HFFc6 (cell line): ENCODE data around the gene SKP1. TPM values are rescaled to one million over a fixed set of nuclear protein-coding genes. Genes with fewer than 3 reads are reported as not detected.
A peak's percentile ranks its signal among the peaks of the same experiment; 100 is the strongest.

Experiments used
- DNase-seq: peaks from one replicate; pipeline ENCODE4 v3.0.0-alpha.2; 2018
- H3K27ac Mint-ChIP-seq: 2 replicates; pipeline ENCODE4 v1.8.0; 2020; ENCODE audit warnings: mild to moderate bottlenecking, mixed read lengths
- H3K27me3 Mint-ChIP-seq: 2 replicates; pipeline ENCODE4 v1.8.0; 2021; ENCODE audit warnings: mild to moderate bottlenecking, moderate library complexity, mixed read lengths; ENCODE audit not compliant: insufficient read depth
- H3K36me3 Mint-ChIP-seq: 2 replicates; pipeline ENCODE4 v1.8.0; 2021; ENCODE audit warnings: low read depth, mixed read lengths
- H3K4me1 Mint-ChIP-seq: 2 replicates; pipeline ENCODE4 v1.8.0; 2020; ENCODE audit warnings: low read depth, mixed read lengths
- H3K4me3 Mint-ChIP-seq: 2 replicates; pipeline ENCODE4 v1.8.0; 2020; ENCODE audit warnings: mild to moderate bottlenecking, moderate library complexity, mixed read lengths
- H3K9me3 Mint-ChIP-seq: 2 replicates; pipeline ENCODE4 v1.8.0; 2020; ENCODE audit warnings: mild to moderate bottlenecking, mixed read lengths
- CTCF ChIP-seq: fragments of 200-600 bp; sonication (generic); IDR thresholded peaks from 2 replicates; pipeline ENCODE4 v1.5.0; 2021; ENCODE audit warnings: antibody characterized with exemption, mild to moderate bottlenecking
- total RNA-seq, 6 experiments: library from RNA; stranded (reverse); fragmentation: NEBNext Ultra II Directional; extraction: Animal tissue kit (Norgen Biotek cat#: 25700); gene quantifications; 2 replicates in 1 of 6; 3 replicates in 5 of 6; pipeline ENCODE4 v1.2.3, GENCODE V29; 2021

The SKP1 gene
- total RNA-seq, 6 experiments from 2014 or later: 419 to 474 (median 442) TPM

- H3K27ac Mint-ChIP-seq: no peak overlapping the region
- peaks cover 7% of the 10 kb centered on the region; the same call in 1 of the 2 replicates for H3K27me3 Mint-ChIP-seq
- no peak for DNase-seq
- no peaks in the 10 kb centered on the region for H3K9me3 Mint-ChIP-seq
- no peaks in the 10 kb centered on the region for H3K36me3 Mint-ChIP-seq
- H3K4me1 Mint-ChIP-seq: peaks cover 17% of the 10 kb centered on the region
- no peak for TF ChIP-seq CTCF
- H3K4me3 Mint-ChIP-seq: no peak overlapping the region
These were observed 57.0 kb downstream of the SKP1 start for GRCh38 chr5:134119720-134120119.

- peaks cover 13% of the 10 kb centered on the region for H3K27me3 Mint-ChIP-seq
- no peak for TF ChIP-seq CTCF
These were observed 58.4 kb downstream of the SKP1 start for GRCh38 chr5:134118212-134118835.

GRCh38 chr5:134116789-134117761 lies 59.7 kb downstream of the SKP1 start:
- Mint-ChIP-seq H3K9me3 (no peaks in the 10 kb centered on the region), H3K4me1 (peaks cover 5% of the 10 kb centered on the region), H3K36me3 (no peaks in the 10 kb centered on the region), H3K4me3 (no peak overlapping the region), H3K27me3 (peaks cover 20% of the 10 kb centered on the region), H3K27ac (no peak overlapping the region)
- no peak for TF ChIP-seq CTCF
- no peak for DNase-seq

More at GRCh38 chr5:134118212-134118835, 58.4 kb downstream of the SKP1 start:
- DNase-seq: no peak
- Mint-ChIP-seq H3K9me3 (no peaks in the 10 kb centered on the region), H3K4me3 (no peak overlapping the region), H3K4me1 (peaks cover 3% of the 10 kb centered on the region), H3K27ac (no peak overlapping the region), H3K36me3 (no peaks in the 10 kb centered on the region)

- Mint-ChIP-seq H3K4me1 (peaks cover 8% of the 10 kb centered on the region), H3K9me3 (no peaks in the 10 kb centered on the region), H3K4me3 (no peak overlapping the region), H3K27me3 (peaks cover 15% of the 10 kb centered on the region), H3K36me3 (no peaks in the 10 kb centered on the region), H3K27ac (no peak overlapping the region)
- TF ChIP-seq CTCF: no peak
- no peak for DNase-seq
These were observed 60.5 kb downstream of the SKP1 start for GRCh38 chr5:134116286-134116685.

- H3K4me3 Mint-ChIP-seq: peak overlapping the region; percentile 30; the same call in 1 of the 2 replicates
- H3K27me3 Mint-ChIP-seq: peaks cover 15% of the 10 kb centered on the region
- DNase-seq: no peak
- no peak overlapping the region for H3K27ac Mint-ChIP-seq
- no peak for TF ChIP-seq CTCF
- H3K36me3 Mint-ChIP-seq: no peaks in the 10 kb centered on the region
- H3K9me3 Mint-ChIP-seq: no peaks in the 10 kb centered on the region
- H3K4me1 Mint-ChIP-seq: peaks cover 8% of the 10 kb centered on the region
These were observed 61.0 kb downstream of the SKP1 start for GRCh38 chr5:134115806-134116175.
